ENCODE measurements around the gene DNAJC5.
"Not testable (repeated sequence)": the region's sequence is repeated elsewhere in the genome, so short reads cannot be mapped to it uniquely, and the experiment has no call there.

The DNAJC5 gene

DNA sequence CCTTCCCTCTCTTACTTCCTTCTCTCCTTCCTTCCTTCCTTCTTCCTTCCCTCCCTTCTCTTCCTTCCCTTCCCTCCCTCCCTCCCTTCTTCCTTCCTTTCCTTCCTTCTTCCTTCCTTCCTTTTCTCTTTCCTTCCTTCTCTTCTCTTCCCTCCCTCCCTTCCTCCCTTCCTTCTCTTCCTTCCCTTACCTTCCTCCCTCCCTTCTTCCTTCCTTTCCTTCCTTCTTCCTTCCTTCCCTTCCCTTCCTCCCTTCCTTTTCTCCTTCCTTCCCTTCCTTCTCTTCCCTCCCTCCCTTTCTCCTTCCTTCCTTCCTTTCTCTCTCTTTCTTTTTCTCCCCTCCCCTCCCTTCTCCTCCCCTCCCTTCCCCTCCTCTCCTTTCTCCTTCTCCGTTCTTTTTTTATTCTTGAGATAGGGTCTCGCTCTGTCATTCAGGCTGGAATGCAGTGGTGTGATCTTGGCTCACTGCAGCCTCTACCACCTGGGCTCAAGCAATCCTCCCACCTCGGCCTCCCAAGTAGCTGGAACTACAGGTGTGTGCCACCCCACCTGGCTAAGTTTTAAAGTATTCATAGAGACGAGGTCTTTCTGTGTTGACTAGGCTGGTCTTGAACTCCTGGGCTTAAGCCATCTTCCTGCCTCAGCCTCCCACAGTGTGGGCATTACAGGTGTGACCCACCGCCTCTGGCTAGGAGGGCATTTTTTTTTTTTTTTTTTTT, 75.9 kb downstream of the DNAJC5 start:
- no peak for ATAC-seq
- TF ChIP-seq CSRNP3 (CRISPR knock-in tag; IDR thresholded peaks at IDR 0.05) (no peak), PPARA (CRISPR knock-in tag; IDR thresholded peaks at IDR 0.05; ENCODE audit: borderline replicate concordance) (no peak), ZFP3 (CRISPR knock-in tag; IDR thresholded peaks at IDR 0.05) (no peak), ZFP30 (CRISPR knock-in tag; IDR thresholded peaks at IDR 0.05) (no peak), ZC3H10 (CRISPR knock-in tag; IDR thresholded peaks at IDR 0.05) (no peak), ARNTL (CRISPR knock-in tag; IDR thresholded peaks at IDR 0.05; ENCODE audit: borderline replicate concordance, low read depth) (no peak), TOX (CRISPR knock-in tag; IDR thresholded peaks at IDR 0.05; ENCODE audit: borderline replicate concordance) (no peak)
- TF ChIP-seq, protein P1, sequence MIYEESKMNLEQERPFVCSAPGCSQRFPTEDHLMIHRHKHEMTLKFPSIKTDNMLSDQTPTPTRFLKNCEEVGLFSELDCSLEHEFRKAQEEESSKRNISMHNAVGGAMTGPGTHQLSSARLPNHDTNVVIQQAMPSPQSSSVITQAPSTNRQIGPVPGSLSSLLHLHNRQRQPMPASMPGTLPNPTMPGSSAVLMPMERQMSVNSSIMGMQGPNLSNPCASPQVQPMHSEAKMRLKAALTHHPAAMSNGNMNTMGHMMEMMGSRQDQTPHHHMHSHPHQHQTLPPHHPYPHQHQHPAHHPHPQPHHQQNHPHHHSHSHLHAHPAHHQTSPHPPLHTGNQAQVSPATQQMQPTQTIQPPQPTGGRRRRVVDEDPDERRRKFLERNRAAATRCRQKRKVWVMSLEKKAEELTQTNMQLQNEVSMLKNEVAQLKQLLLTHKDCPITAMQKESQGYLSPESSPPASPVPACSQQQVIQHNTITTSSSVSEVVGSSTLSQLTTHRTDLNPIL (CRISPR knock-in tag; IDR thresholded peaks at IDR 0.05; ENCODE audit: low read depth), result no peak

DNA sequence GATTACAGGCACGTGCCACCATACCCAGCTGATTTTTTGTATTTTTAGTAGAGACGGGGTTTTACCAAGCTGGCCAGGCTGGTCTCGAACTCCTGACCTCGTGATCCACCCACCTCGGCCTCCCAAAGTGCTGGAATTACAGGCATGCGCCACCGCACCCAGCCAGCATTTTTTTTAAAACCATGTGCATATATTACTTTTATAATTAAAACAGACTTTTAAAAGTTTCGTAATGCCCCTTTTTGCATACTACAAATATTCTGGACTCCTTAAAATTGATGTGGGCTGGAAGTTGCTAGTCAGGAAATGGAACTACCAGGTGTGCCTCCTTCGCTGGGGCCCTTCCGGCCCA, 77.0 kb downstream of the DNAJC5 start:
- not testable (repeated sequence) for ATAC-seq

DNA sequence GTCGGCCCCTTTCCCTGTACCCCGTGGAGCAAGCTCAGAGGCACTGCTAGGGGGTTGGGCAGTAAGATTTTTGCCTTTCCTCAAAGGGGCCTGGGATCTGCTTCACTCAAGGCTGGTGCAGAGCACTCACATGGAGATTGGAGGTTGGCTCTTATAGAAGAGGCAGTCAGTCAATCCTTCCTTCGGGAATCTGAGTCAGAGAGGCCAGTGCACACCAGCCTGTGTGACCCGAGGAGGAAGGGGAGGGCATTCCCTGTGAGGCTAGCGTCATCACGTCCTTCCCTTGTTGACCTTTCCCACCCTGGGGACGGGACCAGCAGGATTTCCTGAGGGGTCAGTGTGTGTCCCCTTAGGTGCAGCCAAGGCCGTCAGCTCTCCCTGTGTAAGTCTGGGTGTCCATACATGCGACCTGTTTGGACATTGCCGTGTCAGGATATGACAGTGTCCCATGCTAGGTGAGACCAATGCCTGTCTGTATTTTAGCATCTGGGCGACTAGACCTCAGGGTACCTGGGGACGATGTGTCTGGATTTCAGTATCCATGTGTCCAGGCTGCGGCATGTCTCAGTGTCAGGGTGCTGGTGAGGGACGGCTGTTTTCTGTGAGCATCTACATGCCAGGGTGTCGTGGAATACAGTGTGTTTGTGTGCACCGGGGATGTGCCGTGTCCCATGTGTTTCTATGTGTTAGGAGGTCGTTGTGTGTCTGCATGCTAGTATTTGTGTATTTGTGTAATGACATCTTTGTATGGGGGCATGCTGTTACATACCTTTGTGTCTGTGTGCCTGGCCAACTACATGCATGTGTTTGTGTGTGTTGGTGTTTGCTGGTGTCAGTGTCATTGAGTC, 77.6 kb downstream of the DNAJC5 start:
- no peak for TF ChIP-seq PPARA (CRISPR knock-in tag; IDR thresholded peaks at IDR 0.05; ENCODE audit: borderline replicate concordance)
- TF ChIP-seq, protein P2, sequence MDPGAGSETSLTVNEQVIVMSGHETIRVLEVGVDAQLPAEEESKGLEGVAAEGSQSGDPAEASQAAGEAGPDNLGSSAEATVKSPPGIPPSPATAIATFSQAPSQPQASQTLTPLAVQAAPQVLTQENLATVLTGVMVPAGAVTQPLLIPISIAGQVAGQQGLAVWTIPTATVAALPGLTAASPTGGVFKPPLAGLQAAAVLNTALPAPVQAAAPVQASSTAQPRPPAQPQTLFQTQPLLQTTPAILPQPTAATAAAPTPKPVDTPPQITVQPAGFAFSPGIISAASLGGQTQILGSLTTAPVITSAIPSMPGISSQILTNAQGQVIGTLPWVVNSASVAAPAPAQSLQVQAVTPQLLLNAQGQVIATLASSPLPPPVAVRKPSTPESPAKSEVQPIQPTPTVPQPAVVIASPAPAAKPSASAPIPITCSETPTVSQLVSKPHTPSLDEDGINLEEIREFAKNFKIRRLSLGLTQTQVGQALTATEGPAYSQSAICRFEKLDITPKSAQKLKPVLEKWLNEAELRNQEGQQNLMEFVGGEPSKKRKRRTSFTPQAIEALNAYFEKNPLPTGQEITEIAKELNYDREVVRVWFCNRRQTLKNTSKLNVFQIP (CRISPR knock-in tag; IDR thresholded peaks at IDR 0.05; ENCODE audit: borderline replicate concordance, low read depth), result no peak
- TF ChIP-seq SNAI2 (CRISPR knock-in tag; IDR thresholded peaks at IDR 0.05), result no peak
- no peak for TF ChIP-seq TOX (CRISPR knock-in tag; IDR thresholded peaks at IDR 0.05; ENCODE audit: borderline replicate concordance)
- no peak for TF ChIP-seq ESRRG (CRISPR knock-in tag; IDR thresholded peaks at IDR 0.05)
- TF ChIP-seq TCF4 (CRISPR knock-in tag; IDR thresholded peaks at IDR 0.05; ENCODE audit: borderline replicate concordance), result no peak
- no peak for TF ChIP-seq CSRNP3 (CRISPR knock-in tag; IDR thresholded peaks at IDR 0.05)
- no peak for TF ChIP-seq RARB (CRISPR knock-in tag; IDR thresholded peaks at IDR 0.05)
- no peak for TF ChIP-seq ZFP30 (CRISPR knock-in tag; IDR thresholded peaks at IDR 0.05)
- no peak for TF ChIP-seq ZFP3 (CRISPR knock-in tag; IDR thresholded peaks at IDR 0.05)
- TF ChIP-seq PATZ1 (CRISPR knock-in tag; IDR thresholded peaks at IDR 0.05; ENCODE audit: borderline replicate concordance), result no peak
- no peak for TF ChIP-seq ISL1 (CRISPR knock-in tag; IDR thresholded peaks at IDR 0.05)
- no peak for TF ChIP-seq ZC3H10 (CRISPR knock-in tag; IDR thresholded peaks at IDR 0.05)
- TF ChIP-seq OSR1 (CRISPR knock-in tag; IDR thresholded peaks at IDR 0.05), result no peak
- TF ChIP-seq BACH2 (CRISPR knock-in tag; IDR thresholded peaks at IDR 0.05; ENCODE audit: borderline replicate concordance), result no peak
- TF ChIP-seq, protein P1 (CRISPR knock-in tag; IDR thresholded peaks at IDR 0.05; ENCODE audit: low read depth), result no peak
- no peak for TF ChIP-seq GLIS3 (CRISPR knock-in tag; IDR thresholded peaks at IDR 0.05)
- no peak for TF ChIP-seq ZNF8 (CRISPR knock-in tag; IDR thresholded peaks at IDR 0.05)
- ATAC-seq, result no peak

Data from SK-N-SH treated with all-trans-retinoic acid at 6 μM for 48 hours (cell line).